ENCODE data around the gene MAN1A1. TPM values are rescaled to one million over a fixed set of nuclear protein-coding genes. Genes with fewer than 3 reads are reported as not detected.

Gene MAN1A1
- total RNA-seq, 1 donor from 2014 or later: 2.9 TPM

DNA sequence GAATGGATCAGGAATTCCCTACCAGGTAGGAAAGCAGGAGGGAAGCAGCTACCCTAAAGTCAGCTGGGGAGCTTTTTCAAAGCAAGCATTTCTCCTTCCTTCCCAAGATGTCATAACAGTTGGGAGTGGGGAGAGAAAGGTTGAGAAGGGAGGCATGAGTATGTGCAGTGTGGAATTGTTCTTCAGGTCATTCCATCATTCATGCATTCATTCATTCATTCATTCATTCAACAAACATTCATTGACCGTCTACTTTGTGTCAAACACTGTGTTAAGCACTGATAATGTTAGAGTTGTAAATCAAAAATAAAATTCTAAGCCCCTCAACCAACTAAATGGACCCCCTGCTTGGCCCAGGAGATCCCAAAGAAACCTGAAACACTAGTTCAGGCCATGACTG, 221.9 kb downstream of the MAN1A1 start:
- DNase-seq (ENCODE audit: low read depth) (no peak), FAIRE-seq (no peak)
- Histone ChIP-seq H3K4me3 (ENCODE audit: low read depth, low read length) (no peak overlapping the region), H3K36me3 (ENCODE audit: control insufficient read depth, insufficient read depth, low read length) (no peaks in the 10 kb centered on the region), H3K27me3 (ENCODE audit: control insufficient read depth, insufficient read depth, low read length) (peaks cover 17% of the 10 kb centered on the region)
- TF ChIP-seq CTCF (IDR thresholded peaks at IDR 0.05; ENCODE audit: insufficient read depth, low read length, severe bottlenecking): no peak

All from bronchial epithelial cell (primary cell).